Renal cortex interstitium (tissue), 11 donors: ENCODE results near the gene SCARB1. TPM values are rescaled to one million over a fixed set of nuclear protein-coding genes. Genes with fewer than 3 reads are reported as not detected.

ENCODE experiments used
- DNase-seq, 11 donors: peaks; one replicate each; pipeline ENCODE4 v3.0.0-alpha.2; 2013; ENCODE audit warnings: low read depth in 9 of 11, low spot score in 4 of 11; ENCODE audit errors: extremely low read depth in 1 of 11
- polyA plus RNA-seq, 3 donors: library from polyadenylated mRNA; unstranded; fragments of 120-200 nt; gene quantifications; one replicate each; pipeline ENCODE4 v1.2.1, GENCODE V29; 2013; ENCODE audit not compliant: insufficient read length in 3 of 3

Gene SCARB1
- polyA plus RNA-seq, 3 donors, result 22.4 to 27.6 (median 22.9) TPM

DNA sequence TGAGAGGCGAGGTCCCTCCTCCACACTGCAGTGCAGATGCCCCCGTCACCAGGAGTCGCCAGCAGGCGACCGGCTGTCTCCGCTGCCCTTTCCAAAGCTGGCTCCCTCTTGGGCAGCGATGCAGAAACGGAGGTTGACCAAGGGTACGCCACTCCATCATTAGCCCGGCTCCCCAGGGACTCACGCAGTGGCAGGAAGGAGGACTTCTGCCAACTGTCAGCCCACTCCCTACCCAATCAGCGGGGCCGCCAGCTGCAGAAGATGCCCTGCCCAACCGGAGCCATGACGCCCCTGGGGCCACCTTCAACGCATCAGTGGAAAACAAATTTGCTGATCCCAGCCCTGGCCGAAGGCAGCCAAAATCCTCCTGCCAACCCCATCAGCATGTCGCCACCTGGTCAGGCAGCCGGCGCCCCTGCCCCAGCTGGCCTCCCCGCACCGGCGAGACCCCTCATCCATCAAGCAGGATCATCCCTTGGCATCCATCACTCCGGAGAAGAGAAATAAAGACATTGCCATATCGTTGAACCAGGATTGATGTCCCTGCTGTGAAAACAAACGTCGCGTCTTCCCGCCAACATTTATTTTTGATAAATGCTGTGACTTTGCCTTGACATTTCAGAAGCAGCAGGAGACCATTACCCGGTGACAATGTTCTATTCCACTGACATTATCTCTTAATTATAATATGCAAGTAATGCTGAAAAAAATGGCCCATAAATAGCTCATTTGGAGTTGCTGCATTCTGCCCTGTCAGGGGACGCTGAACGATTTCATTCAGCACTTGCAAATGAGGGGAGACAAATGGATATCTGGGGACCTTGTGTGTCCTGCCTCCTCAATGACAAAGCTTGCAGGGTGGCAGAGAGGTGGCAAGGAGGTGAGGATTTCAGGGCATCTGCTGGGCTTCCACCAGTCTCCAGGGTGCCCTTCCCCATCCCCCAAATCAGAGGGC is 105.1 kb downstream of the SCARB1 start:
- DNase-seq, result no peak

DNA sequence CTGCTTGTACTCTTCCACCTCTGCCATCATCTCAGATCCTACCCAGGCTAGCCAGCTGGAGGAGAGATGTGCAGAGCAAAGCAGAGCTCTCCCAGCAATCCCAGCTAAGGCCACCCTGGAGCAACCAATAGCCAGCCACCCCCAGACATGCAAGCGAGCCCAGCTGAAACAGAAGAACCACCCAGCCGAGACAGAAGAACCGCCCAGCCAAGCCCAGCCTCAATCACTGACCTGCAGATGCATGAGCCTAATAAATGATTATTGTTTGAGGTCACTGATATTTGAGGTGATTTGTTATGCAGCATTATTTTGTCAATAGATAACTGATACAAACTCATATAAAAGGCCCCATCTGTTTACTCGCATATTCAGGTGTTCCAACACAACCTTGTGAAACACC is 106.3 kb downstream of the SCARB1 start:
- no peak for DNase-seq

DNA sequence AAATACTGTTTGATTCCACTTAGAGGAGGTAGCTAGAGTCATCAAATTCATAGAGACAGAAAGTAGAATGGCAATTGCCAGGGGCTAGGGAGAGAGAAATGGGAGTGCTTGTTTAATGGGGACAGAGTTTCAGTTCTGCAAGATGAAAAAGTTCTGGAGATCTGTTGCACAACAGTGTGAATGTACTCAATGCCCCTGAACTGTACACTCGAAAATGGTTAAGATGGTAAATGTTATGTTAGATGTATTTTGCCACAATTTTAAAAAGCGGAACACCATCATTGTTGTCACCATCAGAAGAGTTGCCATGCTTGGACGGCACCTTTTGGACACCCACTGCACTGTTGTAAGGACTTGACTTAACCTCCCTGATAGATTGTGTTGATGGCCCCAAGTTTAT is 106.9 kb downstream of the SCARB1 start:
- no peak for DNase-seq

DNA sequence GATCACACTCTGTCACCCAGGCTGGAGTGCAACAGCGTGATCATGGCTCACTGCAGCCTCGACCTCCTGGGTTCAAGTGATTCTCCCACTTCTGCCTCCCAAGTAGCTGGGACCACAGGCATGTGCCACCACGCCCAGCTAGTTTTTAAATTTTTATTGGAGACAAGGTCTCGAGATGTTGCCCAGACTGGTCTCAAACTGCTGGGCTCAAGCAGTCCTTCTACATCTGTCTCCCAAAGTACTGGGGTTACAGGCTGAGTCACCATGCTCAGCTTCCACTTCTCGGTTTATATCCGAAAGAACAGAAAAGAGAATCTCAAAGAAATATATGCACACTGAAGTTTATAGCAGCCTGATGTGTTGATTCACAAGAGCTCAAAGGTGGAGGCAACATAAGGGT is 107.5 kb downstream of the SCARB1 start:
- DNase-seq, result no peak

DNA sequence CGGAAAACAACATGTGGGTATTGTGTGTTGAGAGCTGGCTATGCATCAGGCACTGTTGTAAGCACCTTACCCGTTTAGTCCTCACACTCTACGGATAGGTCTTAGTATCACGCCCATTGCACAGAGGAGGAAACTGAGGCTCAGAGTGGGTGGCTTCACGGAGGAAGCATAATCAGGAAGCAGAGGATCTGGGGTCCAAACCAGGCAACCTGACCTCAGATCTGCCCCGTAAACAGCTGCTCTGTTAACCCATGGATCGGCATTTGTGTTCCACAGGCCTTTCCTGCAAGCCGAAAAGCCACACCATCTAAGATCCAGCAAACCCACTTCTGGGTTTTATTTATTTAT is 107.9 kb downstream of the SCARB1 start:
- DNase-seq, result no peak

DNA sequence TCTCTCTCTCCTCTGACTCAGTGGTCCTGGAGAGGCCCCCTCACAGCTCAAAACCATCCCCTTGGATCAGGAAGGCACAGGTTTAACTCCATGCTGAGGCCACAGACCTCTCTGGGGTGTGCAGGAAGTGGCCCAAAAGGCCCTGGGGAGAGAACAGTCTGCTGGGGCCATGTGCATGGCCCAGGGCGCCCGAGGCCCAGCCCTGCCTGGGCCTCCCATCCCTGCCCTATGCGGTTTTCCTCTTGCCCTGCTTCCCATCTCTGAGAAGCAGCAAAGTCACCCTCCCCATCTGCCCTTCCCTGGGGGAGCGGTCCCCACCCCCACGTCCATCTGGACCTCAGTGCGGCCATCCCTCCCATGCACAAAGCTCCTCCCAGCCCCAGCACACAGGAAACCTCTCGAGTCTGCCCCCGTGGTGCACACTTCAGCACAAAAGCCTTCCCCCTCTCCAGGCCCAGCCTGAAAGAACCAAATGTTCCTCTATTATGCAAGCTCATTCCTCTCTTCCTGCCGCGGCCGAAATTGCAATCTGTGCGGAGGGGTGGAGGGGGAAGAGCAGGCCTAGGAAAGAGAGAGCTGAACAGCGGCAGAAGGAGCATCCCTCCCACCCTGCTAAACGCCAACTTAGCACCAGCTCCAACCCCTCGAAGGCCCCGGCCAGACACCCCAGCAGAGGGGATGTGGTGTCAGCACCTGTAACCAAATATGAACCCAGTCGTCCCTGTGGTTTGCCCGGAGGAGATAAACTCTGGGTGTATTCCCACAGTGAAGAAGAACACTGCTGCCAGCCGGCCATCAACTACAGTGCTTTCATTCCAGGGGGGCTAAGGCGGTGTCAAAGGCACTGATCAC is 108.5 kb downstream of the SCARB1 start:
- peak in 2 of 11 donors; percentile 68 to 70 for DNase-seq

DNA sequence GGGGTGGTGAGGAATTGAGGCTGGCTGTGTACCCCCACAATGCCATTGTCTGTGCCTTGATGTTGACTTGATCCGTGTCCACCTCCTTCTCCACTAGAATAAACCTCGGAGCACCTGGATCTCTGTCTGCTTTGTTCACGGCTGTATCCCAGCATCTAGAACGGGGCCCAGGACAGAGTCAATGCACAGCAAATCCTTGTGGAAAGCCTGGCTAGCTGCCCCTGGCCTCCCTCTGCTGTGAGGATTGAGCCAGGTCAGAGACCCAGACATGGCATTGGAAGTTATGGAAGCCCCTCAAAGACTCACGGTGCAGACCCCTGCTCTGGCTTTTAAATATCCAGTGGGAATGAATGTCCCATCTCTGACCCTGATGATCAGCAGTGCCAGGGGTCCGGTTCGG is 109.2 kb downstream of the SCARB1 start:
- DNase-seq, result no peak

DNA sequence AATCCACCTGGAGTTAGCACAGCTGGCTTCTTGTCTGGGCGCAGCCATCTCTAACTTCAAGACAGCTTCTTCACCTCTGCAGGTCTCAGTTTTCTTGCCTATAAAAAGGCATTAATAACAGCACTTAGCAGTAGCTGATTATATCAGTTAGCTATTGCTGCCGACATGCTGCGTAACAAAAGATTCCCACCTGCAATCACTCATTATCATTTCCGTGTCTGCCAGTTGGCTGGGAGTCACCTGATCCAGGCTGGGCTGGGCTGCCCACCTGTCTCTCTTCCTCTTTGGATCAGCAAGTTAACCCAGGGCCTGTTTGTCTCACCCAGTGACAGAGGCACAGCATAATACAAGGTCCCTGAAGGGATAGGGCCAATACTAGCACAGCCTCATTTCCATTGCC is 109.7 kb downstream of the SCARB1 start:
- DNase-seq, result no peak

DNA sequence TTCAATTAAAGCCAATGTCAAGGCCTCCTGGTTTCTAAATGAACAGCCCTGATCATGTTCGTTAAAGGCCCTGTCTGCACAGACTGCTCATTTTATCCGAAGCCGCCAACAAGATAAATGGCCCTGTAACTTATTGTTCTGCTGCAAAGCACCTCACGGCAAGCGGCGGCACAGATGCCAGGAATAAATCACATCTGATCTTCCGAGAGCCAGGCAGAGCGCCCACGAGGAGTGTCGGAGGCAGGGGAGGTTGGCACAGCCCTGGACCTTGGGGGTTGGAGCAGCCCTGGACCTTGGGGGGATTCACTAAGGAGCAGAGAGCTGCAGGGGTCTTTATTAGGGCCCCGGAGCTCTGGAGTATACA is 110.5 kb downstream of the SCARB1 start:
- no peak for DNase-seq

DNA sequence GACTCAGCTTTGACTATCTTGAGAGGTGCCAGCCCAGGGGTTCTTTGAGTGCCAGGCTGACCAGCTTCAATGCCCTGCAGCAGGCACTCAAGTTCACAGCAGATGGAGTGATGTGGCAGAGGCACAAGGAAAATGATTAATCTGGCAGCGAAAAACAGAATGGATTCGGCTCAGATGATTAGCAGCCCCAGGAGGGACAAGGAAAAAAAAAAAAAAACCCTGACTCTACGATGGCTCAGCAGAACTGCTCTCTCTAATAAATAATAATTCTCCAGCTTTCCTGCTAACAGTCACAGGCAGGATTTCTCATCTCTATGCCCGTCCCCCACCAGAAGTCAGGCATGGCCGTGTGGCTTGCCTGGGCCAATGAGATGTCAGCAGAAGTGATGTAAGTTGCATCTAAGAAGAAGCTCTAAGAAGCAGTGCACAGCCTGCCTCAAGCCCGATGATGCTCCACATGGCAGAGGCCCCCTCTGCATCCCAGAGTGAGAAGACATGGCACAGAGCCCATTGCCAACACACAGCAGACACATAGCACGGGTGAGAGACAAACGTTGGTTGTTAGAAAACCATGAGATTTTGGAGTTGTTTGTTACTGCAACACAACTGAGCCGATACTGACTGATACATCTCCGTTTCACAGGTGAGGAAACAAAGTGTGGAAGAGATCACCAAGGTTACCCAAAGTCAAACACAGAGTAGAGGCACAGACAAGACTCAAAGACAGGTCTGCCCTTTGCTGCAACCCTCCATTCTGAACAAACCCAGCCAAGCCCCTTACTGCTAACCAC is 111.0 kb downstream of the SCARB1 start:
- no peak for DNase-seq

DNA sequence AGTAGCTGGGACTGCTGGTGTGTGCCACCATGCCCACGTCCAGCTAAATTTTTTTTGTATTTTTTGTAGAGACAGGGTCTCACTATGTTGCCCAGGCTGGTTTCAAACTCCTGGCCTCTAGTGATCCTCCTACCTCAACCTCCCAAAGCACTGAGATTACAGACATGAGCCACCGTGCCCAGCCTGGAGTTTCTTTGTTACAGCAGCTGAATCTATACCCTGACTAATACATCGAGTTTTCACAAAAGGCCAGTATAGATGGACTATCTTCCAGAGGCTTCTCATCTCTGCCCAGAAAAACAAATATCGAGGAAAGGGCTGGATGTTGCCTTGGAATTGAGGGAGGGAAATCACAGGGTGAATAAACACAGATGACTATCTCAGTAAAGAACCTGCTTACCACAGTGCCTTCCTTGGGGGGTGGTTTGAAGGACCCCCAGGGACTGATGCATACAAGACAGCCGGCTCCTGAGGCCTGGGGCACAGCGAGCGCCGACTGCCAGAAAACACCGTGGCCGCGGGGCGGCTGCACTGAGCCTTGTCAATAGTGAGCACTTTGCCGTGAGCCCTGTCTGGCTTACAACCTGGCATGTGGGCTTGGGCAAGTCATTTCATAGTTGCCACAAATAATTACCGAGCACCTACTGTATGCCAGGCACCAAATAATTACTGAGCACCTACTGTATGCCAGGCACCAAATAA is 111.9 kb downstream of the SCARB1 start:
- no peak for DNase-seq

DNA sequence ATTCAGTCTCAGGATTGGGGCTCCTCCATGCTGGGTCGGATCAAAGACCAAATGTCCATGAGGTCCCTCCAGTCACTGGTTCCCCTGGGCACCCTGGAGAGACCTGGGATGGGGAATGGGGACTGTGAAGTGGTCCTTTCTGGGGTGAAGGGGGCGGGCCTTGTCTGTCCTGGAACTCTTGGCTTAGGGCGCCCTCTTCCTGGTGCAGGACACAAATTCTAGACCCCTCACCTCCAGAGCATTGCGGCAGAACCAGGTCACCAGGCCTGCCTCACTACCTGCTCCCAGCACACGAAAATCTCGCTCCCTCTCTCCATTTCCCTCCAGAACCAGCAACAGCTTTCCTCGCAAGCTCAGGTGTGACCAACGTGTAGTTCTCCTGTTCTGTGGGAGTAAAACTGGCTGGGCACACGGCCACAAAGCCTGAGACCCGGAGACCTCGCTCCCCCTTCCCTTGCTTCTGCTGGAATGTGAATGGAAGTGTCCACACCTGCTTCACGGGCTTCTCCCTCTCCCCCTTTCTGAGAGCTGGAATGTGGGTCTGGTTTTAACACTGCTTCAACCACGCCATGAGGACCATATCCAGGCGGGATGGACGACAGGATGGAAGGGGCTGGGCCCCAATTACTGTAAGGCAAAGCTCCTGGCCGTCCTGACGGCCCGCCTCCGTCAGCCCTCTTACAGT is 112.7 kb downstream of the SCARB1 start:
- DNase-seq, result no peak

DNA sequence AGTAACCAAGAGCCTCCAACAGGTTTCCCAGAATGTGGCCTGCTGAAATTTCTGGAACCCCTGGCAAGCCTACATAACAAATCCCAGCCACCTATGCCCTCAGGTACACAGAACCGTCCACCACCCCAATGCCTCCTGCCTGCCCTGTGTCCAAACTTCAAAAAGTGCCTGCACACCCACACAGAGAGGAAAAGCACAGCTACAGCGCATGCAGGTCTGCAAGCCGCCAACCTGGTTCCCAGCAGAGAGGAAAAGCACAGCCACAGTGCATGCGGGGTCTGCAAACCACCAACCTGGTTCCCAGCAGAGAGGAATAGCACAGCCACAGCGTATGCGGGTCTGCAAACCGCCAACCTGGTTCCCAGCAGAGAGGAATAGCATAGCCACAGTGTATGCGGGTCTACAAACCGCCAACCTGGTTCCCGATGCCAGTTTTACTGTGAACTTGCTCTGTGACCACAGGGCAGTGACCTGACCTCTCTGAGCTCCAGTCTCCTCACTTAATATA is 113.5 kb downstream of the SCARB1 start:
- DNase-seq, result no peak

DNA sequence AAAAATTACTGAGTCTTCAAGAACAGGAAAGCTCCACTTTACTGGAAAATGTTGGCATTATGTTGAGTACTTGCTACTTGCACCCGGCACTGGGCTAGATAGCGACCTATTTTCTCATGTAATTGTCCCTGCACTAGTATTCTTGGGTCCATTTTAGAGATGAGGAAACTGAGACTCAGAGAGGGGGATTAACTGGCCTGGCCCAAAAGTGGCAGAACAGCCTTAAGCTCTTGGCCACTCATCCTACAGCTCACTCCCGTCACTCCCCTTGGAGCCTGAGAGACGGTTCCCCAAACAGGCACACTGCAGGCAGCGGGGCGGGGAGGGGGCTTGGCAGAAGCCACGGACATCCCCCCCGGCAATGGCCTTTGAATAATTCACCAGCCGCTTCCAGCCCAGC is 113.9 kb downstream of the SCARB1 start:
- DNase-seq, result no peak

DNA sequence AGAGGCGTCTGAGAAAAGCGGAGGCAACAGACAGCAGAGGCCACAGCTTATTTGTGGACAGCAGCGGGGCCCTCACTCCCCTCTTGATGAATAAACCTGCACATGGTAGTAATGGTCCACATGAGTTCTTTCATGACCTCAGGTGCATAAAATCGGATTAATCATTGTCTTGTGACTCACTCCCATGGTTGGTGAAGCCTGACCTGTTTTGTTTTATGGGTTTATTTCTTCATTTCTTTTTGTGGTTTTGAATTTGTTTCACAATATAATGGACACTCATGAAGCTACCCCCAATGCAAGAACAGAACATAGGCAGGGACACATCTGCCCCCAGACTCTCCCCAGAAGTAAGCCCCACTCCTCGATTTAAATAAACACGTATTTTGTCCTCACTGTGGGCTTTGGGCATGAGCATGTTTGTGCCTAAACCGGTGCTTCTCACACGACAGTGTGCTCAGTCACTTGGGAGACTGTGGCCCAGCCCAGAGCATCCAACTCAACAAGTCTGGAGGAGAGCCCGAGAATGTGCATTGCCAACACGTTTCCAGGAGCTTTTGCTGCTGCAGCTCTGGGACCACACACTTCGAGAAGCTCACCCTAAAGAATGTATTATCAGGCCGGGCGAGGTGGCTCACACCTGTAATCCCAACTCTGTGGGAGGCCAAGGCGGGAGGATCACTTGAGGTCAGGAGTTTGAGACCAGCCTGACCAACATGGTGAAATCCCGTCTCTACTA is 116.1 kb downstream of the SCARB1 start:
- DNase-seq, result peak in 4 of 11 donors; percentile 62 to 84 (median 81)

DNA sequence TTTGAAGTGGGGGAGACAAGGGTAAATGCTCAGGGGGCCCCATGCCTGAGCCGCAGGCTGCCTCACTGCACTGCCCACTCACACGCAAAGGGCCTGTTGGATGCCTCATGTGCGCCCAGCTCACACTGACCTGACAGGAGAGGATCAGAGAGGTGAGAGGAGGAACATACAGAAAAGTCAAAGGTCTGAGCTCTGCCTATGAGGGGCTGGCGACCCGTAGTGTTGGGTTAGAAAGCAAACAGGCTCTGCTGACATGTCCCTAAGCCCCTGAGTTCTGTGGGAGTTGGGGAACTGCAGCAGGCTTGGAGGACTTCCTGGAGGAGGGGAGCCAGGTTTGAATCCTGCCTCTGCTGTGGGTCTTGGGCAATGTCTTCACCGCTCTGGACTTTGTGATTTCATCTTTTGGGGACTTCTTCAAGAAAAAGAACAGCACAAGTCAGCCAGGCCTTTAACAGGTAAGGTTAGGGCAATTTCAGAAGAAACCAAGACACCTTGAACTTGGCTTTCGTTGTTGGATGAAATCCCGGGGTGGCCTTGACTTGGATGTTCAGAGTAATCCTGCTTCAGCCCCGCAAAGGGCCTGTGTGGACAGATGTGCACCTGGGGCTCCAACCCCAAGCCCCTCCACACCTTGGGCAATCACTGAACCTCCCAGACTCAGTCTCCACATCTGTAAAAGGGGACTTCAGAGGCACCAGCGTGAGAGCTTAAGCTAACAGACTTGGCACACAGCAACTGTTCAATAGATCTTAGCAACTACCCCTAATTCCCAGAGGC is 116.8 kb downstream of the SCARB1 start:
- no peak for DNase-seq
